HAP-1 (cell line): ENCODE measurements around the gene RNF145.
"Not testable (repeated sequence)": the region's sequence is repeated elsewhere in the genome, so short reads cannot be mapped to it uniquely, and the experiment has no call there.

ENCODE experiments used
- DNase-seq, 2 experiments: peaks; one replicate each; pipeline ENCODE4 v3.0.0-alpha.2; 2016 to 2020; ENCODE audit warnings: low spot score in 2 of 2
- H3K27me3 ChIP-seq: fragments of 250-450 bp; sonication (Bioruptor Pico); 2 replicates; pipeline ENCODE4 v1.5.1; 2020; ENCODE audit warnings: low read depth, mild to moderate bottlenecking, moderate library complexity
- H3K36me3 ChIP-seq: fragments of 250-450 bp; sonication (Bioruptor Pico); replicated peaks from 2 replicates; pipeline ENCODE4 v1.5.1; 2020; ENCODE audit warnings: mild to moderate bottlenecking
- H3K4me1 ChIP-seq: fragments of 250-450 bp; sonication (Bioruptor Pico); 2 replicates; pipeline ENCODE4 v1.5.1; 2020; ENCODE audit warnings: mild to moderate bottlenecking
- H3K4me3 ChIP-seq: fragments of 250-450 bp; sonication (Bioruptor Pico); 2 replicates; pipeline ENCODE4 v1.5.1; 2020; ENCODE audit warnings: mild to moderate bottlenecking, moderate library complexity
- H3K9me3 ChIP-seq: fragments of 250-450 bp; sonication (Bioruptor Pico); 2 replicates; pipeline ENCODE4 v1.5.1; 2020; ENCODE audit warnings: mild to moderate bottlenecking, moderate library complexity
- in situ Hi-C: fragments of 300-500 bp; cut with MboI; formaldehyde crosslinking; loops from 3 replicates; pipeline ENCODE4 v1.14.3; 2020; ENCODE audit warnings: low sequenced_read_pairs, inconsistent platforms, mixed read lengths

RNF145 gene

GRCh38 chr5:159179529-159180305 lies 29.6 kb downstream of the RNF145 start:
- in situ Hi-C loops = no loop called here
- Histone ChIP-seq H3K4me3 (no peak overlapping the region), H3K4me1 (peaks cover 2% of the 10 kb centered on the region)

GRCh38 chr5:159178978-159179377 lies 30.4 kb downstream of the RNF145 start:
- Histone ChIP-seq H3K27me3 (no peaks in the 10 kb centered on the region), H3K4me1 (no peaks in the 10 kb centered on the region; the same call in none of the 2 replicates), H3K9me3 (no peaks in the 10 kb centered on the region), H3K36me3 (peaks cover 15% of the 10 kb centered on the region), H3K4me3 (no peak overlapping the region)
- in situ Hi-C loops = no loop called here
- no peak for DNase-seq

More at GRCh38 chr5:159179529-159180305, 29.6 kb downstream of the RNF145 start:
- Histone ChIP-seq H3K27me3 (no peaks in the 10 kb centered on the region), H3K9me3 (no peaks in the 10 kb centered on the region), H3K36me3 (peaks cover 10% of the 10 kb centered on the region)
- no peak for DNase-seq

GRCh38 chr5:159175547-159175946 lies 33.8 kb downstream of the RNF145 start:
- Histone ChIP-seq H3K4me3 (no peak overlapping the region), H3K36me3 (peaks cover 16% of the 10 kb centered on the region), H3K27me3 (no peaks in the 10 kb centered on the region), H3K4me1 (no peaks in the 10 kb centered on the region; the same call in 1 of the 2 replicates), H3K9me3 (no peaks in the 10 kb centered on the region)
- in situ Hi-C loops = no loop called here
- DNase-seq = no peak

- in situ Hi-C loops = loop anchor here (25.0 kb wide), 1 partner anchor 813 kb away; no protein-coding TSS in a partner anchor
- no peaks in the 10 kb centered on the region for H3K9me3 ChIP-seq
- no peak overlapping the region for H3K4me3 ChIP-seq
- DNase-seq = no peak
- no peaks in the 10 kb centered on the region for H3K27me3 ChIP-seq
- H3K36me3 ChIP-seq = peaks cover 16% of the 10 kb centered on the region
- no peaks in the 10 kb centered on the region; the same call in 1 of the 2 replicates for H3K4me1 ChIP-seq
Measured at GRCh38 chr5:159174511-159175168, 34.7 kb downstream of the RNF145 start.

- Histone ChIP-seq H3K4me3 (no peak overlapping the region), H3K36me3 (peaks cover 17% of the 10 kb centered on the region), H3K9me3 (no peaks in the 10 kb centered on the region), H3K27me3 (no peaks in the 10 kb centered on the region), H3K4me1 (no peaks in the 10 kb centered on the region)
- in situ Hi-C loops = loop anchor here (25.0 kb wide), 1 partner anchor 816 kb away; no protein-coding TSS in a partner anchor
- DNase-seq = no peak
Measured at GRCh38 chr5:159171274-159171673, 38.1 kb downstream of the RNF145 start.

GRCh38 chr5:159170021-159170420 lies 39.3 kb downstream of the RNF145 start:
- no peak overlapping the region for H3K4me3 ChIP-seq
- no peak for DNase-seq
- in situ Hi-C loops = loop anchor here (25.0 kb wide), 1 partner anchor 817 kb away; no protein-coding TSS in a partner anchor
- no peaks in the 10 kb centered on the region for H3K27me3 ChIP-seq
- H3K9me3 ChIP-seq = no peaks in the 10 kb centered on the region
- H3K4me1 ChIP-seq = no peaks in the 10 kb centered on the region
- peaks cover 14% of the 10 kb centered on the region for H3K36me3 ChIP-seq

- DNase-seq = no peak
- Histone ChIP-seq H3K4me3 (no peak overlapping the region), H3K36me3 (peaks cover 11% of the 10 kb centered on the region), H3K4me1 (no peaks in the 10 kb centered on the region), H3K27me3 (no peaks in the 10 kb centered on the region), H3K9me3 (no peaks in the 10 kb centered on the region)
- in situ Hi-C loops = loop anchor here (25.0 kb wide), 1 partner anchor 821 kb away; no protein-coding TSS in a partner anchor
Measured at GRCh38 chr5:159166416-159166815, 42.9 kb downstream of the RNF145 start.

GRCh38 chr5:159163701-159164046 lies 45.7 kb downstream of the RNF145 start:
- no peaks in the 10 kb centered on the region for H3K9me3 ChIP-seq
- H3K36me3 ChIP-seq = peaks cover 35% of the 10 kb centered on the region
- no peaks in the 10 kb centered on the region for H3K4me1 ChIP-seq
- H3K4me3 ChIP-seq = no peak overlapping the region
- no peak for DNase-seq
- no peaks in the 10 kb centered on the region for H3K27me3 ChIP-seq
- in situ Hi-C loops = loop anchor here (25.0 kb wide), 1 partner anchor 824 kb away; no protein-coding TSS in a partner anchor

GRCh38 chr5:159163027-159163700 lies 46.2 kb downstream of the RNF145 start:
- peaks cover 39% of the 10 kb centered on the region for H3K36me3 ChIP-seq
- no peak for DNase-seq
- in situ Hi-C loops = loop anchor here (25.0 kb wide), 1 partner anchor 824 kb away; no protein-coding TSS in a partner anchor
- no peak overlapping the region for H3K4me3 ChIP-seq
- H3K9me3 ChIP-seq = no peaks in the 10 kb centered on the region
- no peaks in the 10 kb centered on the region for H3K27me3 ChIP-seq
- H3K4me1 ChIP-seq = no peaks in the 10 kb centered on the region

GRCh38 chr5:159161361-159162214 lies 47.8 kb downstream of the RNF145 start:
- H3K27me3 ChIP-seq = no peaks in the 10 kb centered on the region
- no peak overlapping the region for H3K4me3 ChIP-seq
- H3K36me3 ChIP-seq = peaks cover 41% of the 10 kb centered on the region
- in situ Hi-C loops = loop anchor here (25.0 kb wide), 1 partner anchor 826 kb away; no protein-coding TSS in a partner anchor
- no peak for DNase-seq
- no peaks in the 10 kb centered on the region for H3K4me1 ChIP-seq
- H3K9me3 ChIP-seq = no peaks in the 10 kb centered on the region

- H3K36me3 ChIP-seq = peaks cover 50% of the 10 kb centered on the region
- in situ Hi-C loops = loop anchor here (10.0 to 25.0 kb wide), 2 partner anchors 156 to 829 kb away; no protein-coding TSS in a partner anchor
- not testable (repeated sequence) for DNase-seq
Measured at GRCh38 chr5:159158553-159159091, 50.7 kb downstream of the RNF145 start.

GRCh38 chr5:159157552-159157951 lies 51.8 kb downstream of the RNF145 start:
- H3K4me1 ChIP-seq = no peaks in the 10 kb centered on the region
- H3K27me3 ChIP-seq = no peaks in the 10 kb centered on the region
- H3K9me3 ChIP-seq = no peaks in the 10 kb centered on the region
- peaks cover 50% of the 10 kb centered on the region for H3K36me3 ChIP-seq
- DNase-seq = no peak
- no peak overlapping the region for H3K4me3 ChIP-seq
- in situ Hi-C loops = loop anchor here (10.0 to 25.0 kb wide), 2 partner anchors 157 to 830 kb away; no protein-coding TSS in a partner anchor

More at GRCh38 chr5:159158553-159159091, 50.7 kb downstream of the RNF145 start:
- H3K4me3 ChIP-seq, H3K4me1 ChIP-seq, H3K9me3 ChIP-seq, H3K27me3 ChIP-seq: not testable (repeated sequence)
